Glomerular visceral epithelial cell (primary cell): ENCODE measurements around the gene MMAB.

ENCODE experiments used
- DNase-seq: peaks from one replicate; pipeline ENCODE4 v3.0.0-alpha.2; 2016; ENCODE audit errors: extremely low spot score

Gene MMAB

GRCh38 chr12:109517619-109518018 is 55.7 kb downstream of the MMAB start:
- no peak for DNase-seq

- DNase-seq = no peak
Measured at GRCh38 chr12:109513977-109514376, 59.3 kb downstream of the MMAB start.

GRCh38 chr12:109513051-109513450 is 60.3 kb downstream of the MMAB start:
- DNase-seq = no peak

GRCh38 chr12:109512608-109513007 is 60.7 kb downstream of the MMAB start:
- DNase-seq = no peak

- no peak for DNase-seq
Measured at GRCh38 chr12:109510196-109510595, 63.1 kb downstream of the MMAB start.

- DNase-seq = no peak
Measured at GRCh38 chr12:109504068-109504467, 69.2 kb downstream of the MMAB start.
